DMS79 treated with DMSO at 0.1 percent for 48 hours (cell line): Measurements from ENCODE around the gene CCDC33.

Experiments
- DNase-seq: peaks from one replicate; lab custom pipeline; 2025; lab: John Stamatoyannopoulos, UW

The CCDC33 gene

DNA sequence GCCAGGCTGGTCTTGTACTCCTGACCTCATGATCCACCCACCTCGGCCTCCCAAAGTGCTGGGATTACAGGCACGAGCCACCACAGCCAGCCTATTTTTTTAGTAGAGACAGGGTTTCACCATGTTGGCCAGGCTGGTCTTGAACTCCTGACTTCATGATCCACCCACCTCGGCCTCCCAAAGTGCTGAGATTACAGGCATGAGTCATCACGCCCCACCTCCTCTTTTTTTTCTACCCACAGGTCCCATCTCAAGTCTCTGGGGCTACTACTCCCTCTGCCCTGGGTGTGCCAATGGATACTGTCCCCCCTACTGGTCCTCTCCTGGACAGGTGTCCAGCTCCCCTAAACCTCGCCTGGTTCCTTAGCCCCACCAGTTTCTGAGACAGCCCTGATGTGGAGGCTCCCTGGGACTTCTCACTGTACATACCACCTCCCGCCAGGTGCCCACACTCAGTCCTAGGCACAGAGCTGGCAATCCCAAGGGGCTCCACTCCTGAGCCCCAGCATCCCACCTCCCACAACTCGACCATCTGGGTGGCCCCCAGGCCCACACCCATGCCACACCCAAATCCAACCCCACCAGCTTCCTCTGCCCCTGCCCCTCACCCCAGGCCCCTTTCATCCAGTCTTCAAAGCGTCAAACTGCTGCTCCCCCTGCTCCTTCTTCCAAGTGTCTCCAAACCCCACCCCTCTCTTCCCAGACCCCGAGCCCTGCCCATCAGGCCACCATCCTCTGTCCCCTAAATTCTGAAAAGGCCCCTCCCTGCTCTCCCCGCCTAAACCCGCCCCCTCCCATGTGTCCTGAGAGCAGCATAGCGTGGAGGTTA is 144.4 kb downstream of the CCDC33 start:
- no peak for DNase-seq

DNA sequence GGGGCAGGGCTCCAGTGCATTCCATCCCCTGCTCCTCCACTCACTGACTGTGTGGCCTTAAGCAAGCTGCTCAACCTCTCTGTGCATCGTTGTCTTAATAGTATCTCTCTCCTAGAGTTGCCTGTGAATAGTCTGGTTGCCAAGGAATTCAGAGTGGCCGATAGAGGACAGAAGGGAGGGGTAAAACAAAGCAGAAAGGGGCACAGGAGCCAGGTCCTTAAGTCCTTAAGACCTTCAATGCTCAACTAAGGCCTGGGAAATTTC is 145.0 kb downstream of the CCDC33 start:
- DNase-seq: no peak

DNA sequence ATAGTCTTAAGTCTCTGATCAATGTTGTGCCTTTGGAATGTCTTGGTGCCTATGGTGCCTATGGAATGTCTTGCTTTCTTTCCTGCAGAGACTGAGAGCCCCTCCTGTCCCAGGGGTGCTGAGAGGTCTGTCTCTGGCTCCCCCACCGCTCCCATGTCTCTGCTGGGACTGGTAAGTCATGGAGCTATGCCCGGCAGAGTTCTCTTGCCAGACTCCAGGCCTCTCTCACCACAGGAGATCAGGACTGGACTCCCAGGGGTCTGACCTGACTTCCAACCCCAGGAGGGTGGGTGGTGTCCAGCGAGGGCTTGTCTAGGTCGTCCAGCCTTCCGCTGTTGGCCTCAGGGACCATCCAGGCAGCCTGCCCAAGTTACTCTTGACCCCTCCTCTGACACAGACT is 145.4 kb downstream of the CCDC33 start:
- no peak for DNase-seq

DNA sequence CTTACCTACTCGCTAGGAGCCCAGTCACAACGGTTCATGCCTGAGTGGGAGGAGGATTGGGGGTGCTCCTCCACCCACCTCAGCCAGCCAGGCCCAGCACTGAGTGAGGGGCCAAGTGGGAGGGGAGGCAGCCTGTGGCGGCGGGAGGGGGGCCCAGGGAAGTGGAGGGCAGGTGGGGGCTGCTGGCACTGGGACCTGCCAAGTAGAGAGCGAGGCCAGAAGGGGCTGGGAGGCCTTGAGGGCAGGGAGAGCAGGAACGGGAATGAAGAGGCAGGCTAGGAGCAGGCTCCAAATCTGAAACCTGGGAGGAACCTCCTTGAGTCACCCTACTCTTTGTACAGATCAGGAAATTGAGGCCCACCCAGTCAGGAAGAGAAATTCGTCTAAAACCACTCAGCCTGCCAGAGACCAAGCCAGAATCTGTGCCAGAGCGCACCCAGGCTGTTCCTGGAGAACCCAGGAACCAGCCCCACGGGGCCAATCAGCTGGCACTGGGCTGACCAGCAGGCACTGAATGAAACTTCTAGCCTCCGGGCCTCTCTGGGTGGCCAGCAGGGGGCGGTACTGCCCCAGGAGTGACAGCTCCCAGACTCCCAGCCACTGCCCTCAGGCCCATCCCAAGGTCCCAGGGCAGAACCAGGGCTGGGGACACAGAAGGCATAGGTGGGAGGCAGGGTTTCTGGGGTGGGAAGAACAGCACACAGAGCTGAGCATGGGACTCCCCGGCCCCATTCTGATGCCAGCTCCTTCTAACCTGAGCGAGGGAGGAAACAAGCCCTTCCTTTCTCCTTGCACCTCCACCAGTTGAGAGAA is 146.1 kb downstream of the CCDC33 start:
- peak; percentile 1 for DNase-seq

GRCh38 chr15:74383286-74383685 is 147.2 kb downstream of the CCDC33 start:
- no peak for DNase-seq

DNA sequence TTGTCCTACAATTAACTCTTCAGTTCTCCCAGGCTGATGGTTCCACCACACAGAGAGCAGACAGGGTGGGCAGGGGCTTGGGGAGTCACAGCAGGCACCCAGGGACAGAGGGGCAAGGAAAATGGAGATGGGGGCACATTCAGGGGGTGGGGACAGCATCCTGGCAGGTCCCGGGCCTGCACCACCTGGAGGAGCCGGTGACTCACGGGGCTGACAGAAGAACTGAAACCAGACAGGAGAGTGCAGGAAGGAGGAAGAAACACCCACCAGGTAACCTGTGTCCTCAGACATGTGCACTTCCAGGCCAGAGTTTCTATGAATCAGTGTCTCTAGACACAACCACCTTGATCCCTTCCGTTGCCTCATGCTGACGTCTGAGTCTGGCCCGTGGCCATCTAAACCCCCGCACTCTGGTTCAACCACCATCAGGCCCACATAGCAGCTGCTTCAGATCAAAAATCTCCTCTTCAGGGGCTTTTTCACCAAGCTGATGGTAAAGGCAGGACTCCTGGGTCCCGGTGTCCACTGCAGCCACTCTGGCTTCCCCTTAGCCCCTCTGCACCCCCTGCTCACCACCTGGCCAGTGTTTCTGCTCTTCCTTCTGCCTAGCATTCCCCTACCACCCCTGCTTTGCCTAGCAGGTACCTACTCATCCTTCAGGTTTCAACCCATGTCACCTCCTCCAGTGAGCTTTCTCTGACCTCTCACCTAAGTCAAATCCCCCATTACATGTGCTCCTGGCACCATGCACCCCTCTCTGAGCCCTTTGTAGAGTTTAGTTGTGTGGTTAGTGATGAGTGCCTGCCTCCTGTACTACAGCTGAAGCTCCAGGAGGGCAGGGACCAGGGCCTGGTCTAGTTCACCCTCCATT is 147.8 kb downstream of the CCDC33 start:
- DNase-seq: no peak

GRCh38 chr15:74384566-74384880 is 148.4 kb downstream of the CCDC33 start:
- DNase-seq: no peak

DNA sequence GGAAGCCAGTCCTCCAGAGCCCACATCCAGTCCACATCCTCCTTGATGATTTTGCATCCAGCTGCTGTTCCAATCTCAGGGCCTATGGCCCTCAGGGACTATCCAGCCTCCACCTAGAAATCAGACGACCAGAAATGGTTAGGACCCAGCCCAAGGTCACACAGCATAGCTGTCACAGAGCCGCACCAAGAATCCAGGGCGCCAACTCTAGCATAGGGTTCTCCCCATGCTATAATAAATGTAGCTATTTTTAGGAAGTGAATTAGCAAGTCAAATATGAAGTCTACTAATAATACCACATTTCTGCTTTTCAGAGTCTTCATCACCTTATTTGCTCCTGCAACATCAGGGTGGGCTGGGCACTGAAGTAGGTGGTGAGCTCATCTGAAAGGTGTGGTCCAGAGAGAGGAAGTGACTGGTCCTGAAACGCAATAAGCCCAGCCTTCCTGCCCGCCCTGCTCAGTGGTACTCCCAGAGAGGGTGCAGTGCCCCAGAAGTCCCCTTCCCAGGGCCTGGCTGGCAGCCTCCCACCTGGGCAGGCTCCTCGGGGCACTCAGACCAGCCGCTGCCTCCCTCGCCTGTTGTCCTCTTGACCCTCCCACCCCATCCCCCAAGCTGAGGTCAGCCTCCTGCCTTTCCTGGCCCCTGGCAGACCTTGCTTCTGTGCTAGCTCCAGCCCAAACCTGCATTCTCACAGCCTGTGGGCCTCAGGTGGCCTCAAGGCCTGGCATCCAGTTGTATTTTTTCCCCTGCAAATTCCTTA is 148.9 kb downstream of the CCDC33 start:
- DNase-seq: no peak

DNA sequence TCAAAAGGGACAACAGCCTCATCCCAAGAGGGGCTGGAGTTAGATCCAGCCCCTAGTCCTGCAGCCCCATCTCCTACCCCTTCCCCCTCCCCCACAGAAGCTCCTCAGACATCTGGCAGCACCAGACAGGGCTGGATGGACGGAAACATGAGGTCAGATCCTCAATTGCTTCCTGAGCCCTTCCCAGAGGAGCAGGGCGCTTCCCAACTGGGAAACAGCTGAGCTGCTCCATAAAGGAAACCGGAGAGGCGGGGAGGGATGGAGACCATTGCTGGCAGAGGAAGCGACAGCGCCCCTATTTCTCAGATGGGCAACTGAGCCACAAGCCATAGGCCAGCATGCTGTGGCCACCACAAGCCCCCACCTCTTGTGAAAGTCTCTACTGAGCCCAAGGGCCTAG is 149.6 kb downstream of the CCDC33 start:
- DNase-seq: no peak
